ENCODE measurements around the gene PLIN5.
"Not testable (repeated sequence)": the region's sequence is repeated elsewhere in the genome, so short reads cannot be mapped to it uniquely, and the experiment has no call there.

Gene PLIN5

GRCh38 chr19:4570916-4571304 is 35.9 kb upstream of the PLIN5 start:
- in situ Hi-C loops (cut with HindIII; ENCODE audit: low pct_ligation_motif_present, low pct_unique_long_range_greater_than_20kb, low sequenced_read_pairs), result no loop called here

GRCh38 chr19:4570402-4570801 is 35.4 kb upstream of the PLIN5 start:
- no peak for DNase-seq
- in situ Hi-C loops (cut with HindIII; ENCODE audit: low pct_ligation_motif_present, low pct_unique_long_range_greater_than_20kb, low sequenced_read_pairs), result no loop called here

More at GRCh38 chr19:4570916-4571304, 35.9 kb upstream of the PLIN5 start:
- no peak for DNase-seq

- in situ Hi-C loops (cut with HindIII; ENCODE audit: low pct_ligation_motif_present, low pct_unique_long_range_greater_than_20kb, low sequenced_read_pairs), result no loop called here
These were observed 33.9 kb upstream of the PLIN5 start for GRCh38 chr19:4568886-4569285.

GRCh38 chr19:4567584-4568071 is 32.6 kb upstream of the PLIN5 start:
- in situ Hi-C loops (cut with HindIII; ENCODE audit: low pct_ligation_motif_present, low pct_unique_long_range_greater_than_20kb, low sequenced_read_pairs), result no loop called here
- DNase-seq, result peak; percentile 57

More at GRCh38 chr19:4568886-4569285, 33.9 kb upstream of the PLIN5 start:
- DNase-seq, result no peak

GRCh38 chr19:4566402-4567051 is 31.5 kb upstream of the PLIN5 start:
- in situ Hi-C loops (cut with HindIII; ENCODE audit: low pct_ligation_motif_present, low pct_unique_long_range_greater_than_20kb, low sequenced_read_pairs), result no loop called here
- no peak for DNase-seq

- in situ Hi-C loops (cut with HindIII; ENCODE audit: low pct_ligation_motif_present, low pct_unique_long_range_greater_than_20kb, low sequenced_read_pairs); DNase-seq: not testable (repeated sequence)
These were observed 28.5 kb upstream of the PLIN5 start for GRCh38 chr19:4563562-4563961.

GRCh38 chr19:4562085-4562484 is 27.1 kb upstream of the PLIN5 start:
- DNase-seq; in situ Hi-C loops (cut with HindIII; ENCODE audit: low pct_ligation_motif_present, low pct_unique_long_range_greater_than_20kb, low sequenced_read_pairs): not testable (repeated sequence)

GRCh38 chr19:4559569-4559968 is 24.5 kb upstream of the PLIN5 start, which contains the start of gene SEMA6B:
TSS of gene SEMA6B (minus strand) at chr19:4559684. CDS start at chr19:4558457, 1,227 bp downstream.
- no peak for DNase-seq
- in situ Hi-C loops (cut with HindIII; ENCODE audit: low pct_ligation_motif_present, low pct_unique_long_range_greater_than_20kb, low sequenced_read_pairs), result no loop called here

GRCh38 chr19:4557971-4558941 is 23.2 kb upstream of the PLIN5 start:
- peak; percentile 34 for DNase-seq

GRCh38 chr19:4557144-4557970 is 22.3 kb upstream of the PLIN5 start:
- in situ Hi-C loops (cut with HindIII; ENCODE audit: low pct_ligation_motif_present, low pct_unique_long_range_greater_than_20kb, low sequenced_read_pairs), result no loop called here
- DNase-seq, result no peak

More at GRCh38 chr19:4557971-4558941, 23.2 kb upstream of the PLIN5 start:
- in situ Hi-C loops (cut with HindIII; ENCODE audit: low pct_ligation_motif_present, low pct_unique_long_range_greater_than_20kb, low sequenced_read_pairs), result no loop called here

- peak; percentile 11 for DNase-seq
- in situ Hi-C loops (cut with HindIII; ENCODE audit: low pct_ligation_motif_present, low pct_unique_long_range_greater_than_20kb, low sequenced_read_pairs), result no loop called here
These were observed 21.6 kb upstream of the PLIN5 start for GRCh38 chr19:4556597-4557127.

- DNase-seq, result no peak
These were observed 20.9 kb upstream of the PLIN5 start for GRCh38 chr19:4555657-4556561.

GRCh38 chr19:4554717-4555116 is 19.7 kb upstream of the PLIN5 start:
- in situ Hi-C loops (cut with HindIII; ENCODE audit: low pct_ligation_motif_present, low pct_unique_long_range_greater_than_20kb, low sequenced_read_pairs), result no loop called here

More at GRCh38 chr19:4555657-4556561, 20.9 kb upstream of the PLIN5 start:
- in situ Hi-C loops (cut with HindIII; ENCODE audit: low pct_ligation_motif_present, low pct_unique_long_range_greater_than_20kb, low sequenced_read_pairs), result no loop called here

GRCh38 chr19:4553775-4554174 is 18.8 kb upstream of the PLIN5 start:
- DNase-seq, result no peak
- in situ Hi-C loops (cut with HindIII; ENCODE audit: low pct_ligation_motif_present, low pct_unique_long_range_greater_than_20kb, low sequenced_read_pairs), result no loop called here

More at GRCh38 chr19:4554717-4555116, 19.7 kb upstream of the PLIN5 start:
- no peak for DNase-seq

- in situ Hi-C loops (cut with HindIII; ENCODE audit: low pct_ligation_motif_present, low pct_unique_long_range_greater_than_20kb, low sequenced_read_pairs), result no loop called here
- DNase-seq, result no peak
These were observed 18.2 kb upstream of the PLIN5 start for GRCh38 chr19:4553092-4553695.

GRCh38 chr19:4552525-4552819 is 17.4 kb upstream of the PLIN5 start:
- in situ Hi-C loops (cut with HindIII; ENCODE audit: low pct_ligation_motif_present, low pct_unique_long_range_greater_than_20kb, low sequenced_read_pairs), result no loop called here

GRCh38 chr19:4550479-4551050 is 15.5 kb upstream of the PLIN5 start:
- no peak for DNase-seq
- in situ Hi-C loops (cut with HindIII; ENCODE audit: low pct_ligation_motif_present, low pct_unique_long_range_greater_than_20kb, low sequenced_read_pairs), result no loop called here

More at GRCh38 chr19:4552525-4552819, 17.4 kb upstream of the PLIN5 start:
- DNase-seq, result no peak

All from ACHN (cell line).